Measurements from ENCODE around the gene IL4R.
"Not testable (repeated sequence)": the region's sequence is repeated elsewhere in the genome, so short reads cannot be mapped to it uniquely, and the experiment has no call there.

Gene IL4R

GRCh38 chr16:27284865-27285675, 28.7 kb upstream of the IL4R start:
- DNase-seq (ENCODE audit: low read depth) = no peak
- TF ChIP-seq CTCF (IDR thresholded peaks at IDR 0.05; ENCODE audit: control insufficient read depth, extremely low read depth, insufficient read depth) = no peak
- H3K4me3 ChIP-seq (ENCODE audit: low read depth, low read length) = no peak overlapping the region

- DNase-seq (ENCODE audit: low read depth) = no peak
- no peak for TF ChIP-seq CTCF (IDR thresholded peaks at IDR 0.05; ENCODE audit: control insufficient read depth, extremely low read depth, insufficient read depth)
Measured at GRCh38 chr16:27285676-27286196, 28.0 kb upstream of the IL4R start.

GRCh38 chr16:27286451-27286850, 27.3 kb upstream of the IL4R start:
- H3K4me3 ChIP-seq (ENCODE audit: low read depth, low read length) = no peak overlapping the region
- no peak for TF ChIP-seq CTCF (IDR thresholded peaks at IDR 0.05; ENCODE audit: control insufficient read depth, extremely low read depth, insufficient read depth)
- no peak for DNase-seq (ENCODE audit: low read depth)

More at GRCh38 chr16:27285676-27286196, 28.0 kb upstream of the IL4R start:
- no peak overlapping the region for H3K4me3 ChIP-seq (ENCODE audit: low read depth, low read length)

GRCh38 chr16:27287051-27287811, 26.5 kb upstream of the IL4R start:
- TF ChIP-seq CTCF (IDR thresholded peaks at IDR 0.05; ENCODE audit: control insufficient read depth, extremely low read depth, insufficient read depth) = no peak
- no peak overlapping the region for H3K4me3 ChIP-seq (ENCODE audit: low read depth, low read length)
- DNase-seq (ENCODE audit: low read depth) = no peak

GRCh38 chr16:27287887-27288286, 25.9 kb upstream of the IL4R start:
- no peak for TF ChIP-seq CTCF (IDR thresholded peaks at IDR 0.05; ENCODE audit: control insufficient read depth, extremely low read depth, insufficient read depth)
- no peak for DNase-seq (ENCODE audit: low read depth)
- no peak overlapping the region for H3K4me3 ChIP-seq (ENCODE audit: low read depth, low read length)

- not testable (repeated sequence) for H3K4me3 ChIP-seq (ENCODE audit: low read depth, low read length); DNase-seq (ENCODE audit: low read depth)
Measured at GRCh38 chr16:27288313-27288712, 25.5 kb upstream of the IL4R start.

GRCh38 chr16:27289669-27290068, 24.1 kb upstream of the IL4R start:
- TF ChIP-seq CTCF (IDR thresholded peaks at IDR 0.05; ENCODE audit: control insufficient read depth, extremely low read depth, insufficient read depth) = no peak
- no peak overlapping the region for H3K4me3 ChIP-seq (ENCODE audit: low read depth, low read length)
- DNase-seq (ENCODE audit: low read depth) = no peak

All from LNCaP clone FGC (cell line).